Epithelial cell of proximal tubule (primary cell): ENCODE measurements around the gene GNG10. TPM values are rescaled to one million over a fixed set of nuclear protein-coding genes. Genes with fewer than 3 reads are reported as not detected.
"Not testable (repeated sequence)": the region's sequence is repeated elsewhere in the genome, so short reads cannot be mapped to it uniquely, and the experiment has no call there.

ENCODE experiments used
- DNase-seq: peaks from one replicate; pipeline ENCODE4 v3.0.0-alpha.2; 2011; ENCODE audit warnings: low read depth
- H3K4me3 ChIP-seq: 2 replicates; pipeline ENCODE4 v1.5.1; 2011; ENCODE audit warnings: low read depth, mild to moderate bottlenecking, low read length
- total RNA-seq: library from RNA; depleted of rRNA; stranded (reverse); fragments of >200 nt; gene quantifications from 2 replicates; pipeline ENCODE4 v1.2.3, GENCODE V29; 2015
- TF ChIP-seq, protein P1 (sequence below): conservative IDR thresholded peaks from 2 replicates; pipeline ENCODE4 v1.5.1; 2012; ENCODE audit warnings: low read depth, mild to moderate bottlenecking, low read length

Gene GNG10
- total RNA-seq, 1 donor from 2014 or later: 74.3 TPM

DNA sequence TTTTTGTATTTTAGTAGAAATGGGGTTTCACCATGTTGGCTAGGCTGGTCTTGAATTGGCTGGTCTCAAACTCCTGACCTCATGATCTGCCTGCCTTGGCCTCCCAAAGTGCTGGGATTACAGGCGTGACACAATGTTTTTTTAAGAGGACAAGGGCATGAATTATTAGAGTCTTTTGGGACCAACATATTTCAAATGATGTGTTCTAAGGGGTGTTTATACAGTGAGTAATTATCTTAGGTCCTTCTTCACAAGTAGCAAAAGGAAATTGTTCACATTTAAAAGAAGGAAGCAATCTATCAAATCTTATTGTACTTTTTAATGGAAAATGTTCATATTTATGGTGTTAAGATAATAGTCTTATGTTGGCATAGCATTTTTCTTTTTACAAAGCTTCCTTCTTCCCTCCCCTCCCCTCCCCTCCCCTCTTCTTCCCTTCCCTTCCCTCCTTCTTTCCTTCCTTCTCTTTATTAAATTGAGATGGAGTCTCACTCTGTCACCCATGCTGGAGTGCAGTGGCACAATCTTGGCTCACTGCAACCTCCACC lies 6.7 kb downstream of the GNG10 start:
- TF ChIP-seq, protein P1, sequence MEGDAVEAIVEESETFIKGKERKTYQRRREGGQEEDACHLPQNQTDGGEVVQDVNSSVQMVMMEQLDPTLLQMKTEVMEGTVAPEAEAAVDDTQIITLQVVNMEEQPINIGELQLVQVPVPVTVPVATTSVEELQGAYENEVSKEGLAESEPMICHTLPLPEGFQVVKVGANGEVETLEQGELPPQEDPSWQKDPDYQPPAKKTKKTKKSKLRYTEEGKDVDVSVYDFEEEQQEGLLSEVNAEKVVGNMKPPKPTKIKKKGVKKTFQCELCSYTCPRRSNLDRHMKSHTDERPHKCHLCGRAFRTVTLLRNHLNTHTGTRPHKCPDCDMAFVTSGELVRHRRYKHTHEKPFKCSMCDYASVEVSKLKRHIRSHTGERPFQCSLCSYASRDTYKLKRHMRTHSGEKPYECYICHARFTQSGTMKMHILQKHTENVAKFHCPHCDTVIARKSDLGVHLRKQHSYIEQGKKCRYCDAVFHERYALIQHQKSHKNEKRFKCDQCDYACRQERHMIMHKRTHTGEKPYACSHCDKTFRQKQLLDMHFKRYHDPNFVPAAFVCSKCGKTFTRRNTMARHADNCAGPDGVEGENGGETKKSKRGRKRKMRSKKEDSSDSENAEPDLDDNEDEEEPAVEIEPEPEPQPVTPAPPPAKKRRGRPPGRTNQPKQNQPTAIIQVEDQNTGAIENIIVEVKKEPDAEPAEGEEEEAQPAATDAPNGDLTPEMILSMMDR: no peak
- H3K4me3 ChIP-seq: no peak overlapping the region
- DNase-seq: no peak

DNA sequence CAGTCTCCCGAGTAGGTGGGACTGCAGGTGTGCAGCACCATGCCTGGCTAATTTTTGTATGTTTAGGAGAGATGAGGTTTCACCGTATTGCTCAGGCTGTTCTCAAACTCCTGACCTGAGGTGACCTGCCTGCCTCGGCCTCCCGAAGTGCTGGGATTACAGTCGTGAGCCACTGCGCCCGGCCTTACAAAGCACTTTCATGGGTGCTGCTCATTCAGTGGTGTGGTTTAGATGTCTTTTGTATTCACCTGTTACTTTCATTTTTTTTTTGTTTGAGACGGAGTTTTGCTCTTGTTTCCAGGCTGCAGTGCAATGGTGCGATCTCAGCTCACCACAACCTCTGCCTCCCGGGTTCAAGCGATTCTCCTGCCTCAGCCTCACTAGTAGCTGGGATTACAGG lies 7.2 kb downstream of the GNG10 start:
- H3K4me3 ChIP-seq, DNase-seq: not testable (repeated sequence)

DNA sequence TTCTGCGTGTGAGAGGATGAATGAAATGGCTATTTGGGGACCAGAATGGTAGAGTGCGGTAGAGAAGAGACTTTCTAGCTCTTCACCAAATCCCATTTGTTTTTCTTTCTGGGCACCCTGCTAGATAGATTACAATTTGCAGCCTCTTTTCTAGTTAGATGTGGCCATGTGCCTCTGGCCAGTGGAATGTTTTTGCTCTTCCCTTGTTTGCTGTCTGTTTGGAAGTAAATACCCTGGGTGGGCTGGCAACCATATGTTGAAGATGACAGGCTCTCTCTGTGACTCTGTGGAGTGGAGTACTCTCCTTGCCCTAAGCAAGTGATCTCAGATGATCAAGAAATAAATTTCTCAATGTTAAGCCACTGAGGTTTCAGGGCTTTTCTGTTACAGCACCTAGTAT lies 12.9 kb downstream of the GNG10 start:
- TF ChIP-seq, protein P1: no peak
- DNase-seq: no peak
- no peak overlapping the region for H3K4me3 ChIP-seq

DNA sequence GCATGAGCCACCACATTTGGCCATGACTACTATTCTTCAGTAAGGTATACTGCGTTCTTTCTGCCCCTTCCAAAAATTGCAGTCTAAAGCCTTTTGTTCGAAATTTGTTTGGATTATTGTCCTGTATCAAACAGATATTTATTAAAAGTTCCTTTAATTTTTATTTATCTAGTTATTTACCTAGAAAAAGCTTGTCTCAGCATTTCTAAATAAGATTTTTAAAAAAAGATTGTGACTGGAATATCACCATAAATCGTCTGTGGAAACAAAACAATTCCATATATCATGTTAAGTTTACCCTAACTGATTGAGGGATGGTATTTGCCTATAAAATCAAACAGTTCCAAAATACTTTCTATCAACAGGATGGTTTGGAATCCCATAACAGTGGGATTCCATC lies 14.7 kb downstream of the GNG10 start:
- TF ChIP-seq, protein P1: no peak
- H3K4me3 ChIP-seq: no peak overlapping the region
- no peak for DNase-seq

DNA sequence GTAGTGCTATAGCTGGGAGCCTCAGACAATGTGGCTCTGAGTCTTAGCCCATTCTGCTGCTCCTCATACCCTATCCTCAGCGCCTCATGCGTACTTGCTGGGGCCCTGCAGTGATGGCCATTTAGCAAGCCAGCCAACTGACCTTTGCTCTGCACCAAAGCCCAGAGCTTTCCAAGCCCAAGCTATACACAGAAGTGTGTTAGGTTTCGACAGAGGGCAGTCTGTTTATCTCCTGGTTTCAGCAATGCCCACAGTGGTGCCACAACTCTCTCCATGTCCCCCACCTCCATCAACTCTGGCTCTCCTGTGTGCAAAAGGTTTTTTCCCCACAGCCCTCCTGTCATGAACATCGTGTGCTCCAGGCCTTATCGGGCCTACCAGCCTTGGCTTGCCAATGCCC lies 16.9 kb downstream of the GNG10 start:
- H3K4me3 ChIP-seq: no peak overlapping the region
- TF ChIP-seq, protein P1: no peak
- DNase-seq: no peak

DNA sequence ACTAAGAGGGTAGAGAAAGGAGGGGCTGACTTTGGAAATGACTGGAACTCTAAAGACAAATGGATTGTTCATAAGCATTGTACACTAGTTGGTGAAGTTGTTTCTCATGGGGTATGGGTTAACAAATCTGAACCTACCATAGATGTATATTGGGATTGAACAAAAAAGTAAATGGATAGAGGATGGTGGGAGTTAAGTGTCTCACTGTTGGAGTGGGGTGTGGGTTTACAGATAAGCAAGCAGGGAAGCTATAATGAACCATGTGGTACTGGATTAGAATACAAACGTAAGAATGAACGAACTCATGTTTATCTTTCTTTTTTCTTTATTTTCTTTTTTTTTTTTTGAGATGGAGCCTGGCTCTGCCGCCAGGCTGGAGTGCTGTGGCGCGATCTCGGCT lies 17.8 kb downstream of the GNG10 start:
- no peak overlapping the region for H3K4me3 ChIP-seq
- TF ChIP-seq, protein P1: no peak
- no peak for DNase-seq

DNA sequence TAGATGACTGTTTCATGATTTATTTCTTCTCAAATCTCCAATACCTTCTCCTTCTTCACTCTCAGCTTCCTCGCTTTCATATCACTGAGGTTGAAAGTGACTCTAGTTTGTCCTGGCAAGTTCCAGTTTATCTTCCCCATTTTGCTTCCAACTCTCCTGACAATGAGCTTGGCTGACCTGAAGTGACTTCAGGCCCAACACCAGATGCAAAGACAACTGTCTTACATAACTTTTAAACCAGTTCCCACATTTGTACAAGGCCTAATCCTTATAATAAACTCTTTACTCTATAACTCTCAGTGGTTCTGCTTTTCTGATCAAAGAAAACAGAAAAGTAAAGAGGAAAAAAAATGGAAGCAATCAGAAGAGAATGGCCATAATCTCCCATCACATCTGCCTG lies 22.0 kb downstream of the GNG10 start:
- no peak for DNase-seq
- TF ChIP-seq, protein P1: no peak
- no peak overlapping the region for H3K4me3 ChIP-seq
